Measurements from ENCODE around the gene PIGL. TPM values are rescaled to one million over a fixed set of nuclear protein-coding genes. Genes with fewer than 3 reads are reported as not detected.
A peak's percentile ranks its signal among the peaks of the same experiment; 100 is the strongest.
"Not testable (repeated sequence)": the region's sequence is repeated elsewhere in the genome, so short reads cannot be mapped to it uniquely, and the experiment has no call there.

PIGL gene
- total RNA-seq, 1 donor from 2014 or later: 31.1 TPM

GRCh38 chr17:16189791-16190348, 27.1 kb upstream of the PIGL start:
- FAIRE-seq: no peak
- Histone ChIP-seq H3K36me3 (ENCODE audit: control insufficient read depth, insufficient read depth, low read length) (peaks cover 1% of the 10 kb centered on the region), H3K27me3 (ENCODE audit: control insufficient read depth, insufficient read depth, low read length) (no peaks in the 10 kb centered on the region), H3K4me3 (ENCODE audit: low read depth, low read length) (no peak overlapping the region)
- peak; percentile 72 for DNase-seq (ENCODE audit: low read depth)
- TF ChIP-seq CTCF (IDR thresholded peaks at IDR 0.05; ENCODE audit: insufficient read depth, low read length, severe bottlenecking): no peak

GRCh38 chr17:16190703-16191360, 26.2 kb upstream of the PIGL start:
- FAIRE-seq: no peak
- peaks cover 1% of the 10 kb centered on the region for H3K36me3 ChIP-seq (ENCODE audit: control insufficient read depth, insufficient read depth, low read length)
- no peak overlapping the region for H3K4me3 ChIP-seq (ENCODE audit: low read depth, low read length)
- DNase-seq (ENCODE audit: low read depth): no peak
- no peak for TF ChIP-seq CTCF (IDR thresholded peaks at IDR 0.05; ENCODE audit: insufficient read depth, low read length, severe bottlenecking)
- no peaks in the 10 kb centered on the region for H3K27me3 ChIP-seq (ENCODE audit: control insufficient read depth, insufficient read depth, low read length)

GRCh38 chr17:16191604-16192003, 25.4 kb upstream of the PIGL start:
- no peaks in the 10 kb centered on the region for H3K36me3 ChIP-seq (ENCODE audit: control insufficient read depth, insufficient read depth, low read length)
- FAIRE-seq: no peak
- no peak for TF ChIP-seq CTCF (IDR thresholded peaks at IDR 0.05; ENCODE audit: insufficient read depth, low read length, severe bottlenecking)
- no peaks in the 10 kb centered on the region for H3K27me3 ChIP-seq (ENCODE audit: control insufficient read depth, insufficient read depth, low read length)
- no peak overlapping the region for H3K4me3 ChIP-seq (ENCODE audit: low read depth, low read length)
- no peak for DNase-seq (ENCODE audit: low read depth)

GRCh38 chr17:16194307-16194835, 22.6 kb upstream of the PIGL start:
- H3K27me3 ChIP-seq (ENCODE audit: control insufficient read depth, insufficient read depth, low read length); H3K36me3 ChIP-seq (ENCODE audit: control insufficient read depth, insufficient read depth, low read length); DNase-seq (ENCODE audit: low read depth); H3K4me3 ChIP-seq (ENCODE audit: low read depth, low read length); FAIRE-seq: not testable (repeated sequence)

- no peak for TF ChIP-seq CTCF (IDR thresholded peaks at IDR 0.05; ENCODE audit: insufficient read depth, low read length, severe bottlenecking)
- no peaks in the 10 kb centered on the region for H3K36me3 ChIP-seq (ENCODE audit: control insufficient read depth, insufficient read depth, low read length)
- no peak for DNase-seq (ENCODE audit: low read depth)
- H3K4me3 ChIP-seq (ENCODE audit: low read depth, low read length): no peak overlapping the region
- no peak for FAIRE-seq
- H3K27me3 ChIP-seq (ENCODE audit: control insufficient read depth, insufficient read depth, low read length): no peaks in the 10 kb centered on the region
Observed at GRCh38 chr17:16197276-16197675, 19.7 kb upstream of the PIGL start.

GRCh38 chr17:16199093-16199492, 17.9 kb upstream of the PIGL start:
- Histone ChIP-seq H3K4me3 (ENCODE audit: low read depth, low read length) (no peak overlapping the region), H3K36me3 (ENCODE audit: control insufficient read depth, insufficient read depth, low read length) (no peaks in the 10 kb centered on the region), H3K27me3 (ENCODE audit: control insufficient read depth, insufficient read depth, low read length) (no peaks in the 10 kb centered on the region)
- no peak for TF ChIP-seq CTCF (IDR thresholded peaks at IDR 0.05; ENCODE audit: insufficient read depth, low read length, severe bottlenecking)
- FAIRE-seq: no peak
- DNase-seq (ENCODE audit: low read depth): peak; percentile 26

- not testable (repeated sequence) for DNase-seq (ENCODE audit: low read depth); H3K36me3 ChIP-seq (ENCODE audit: control insufficient read depth, insufficient read depth, low read length); H3K4me3 ChIP-seq (ENCODE audit: low read depth, low read length); FAIRE-seq; H3K27me3 ChIP-seq (ENCODE audit: control insufficient read depth, insufficient read depth, low read length)
Observed at GRCh38 chr17:16201693-16202131, 15.3 kb upstream of the PIGL start.

GRCh38 chr17:16202554-16203500, 14.2 kb upstream of the PIGL start:
- not testable (repeated sequence) for H3K27me3 ChIP-seq (ENCODE audit: control insufficient read depth, insufficient read depth, low read length); DNase-seq (ENCODE audit: low read depth); H3K4me3 ChIP-seq (ENCODE audit: low read depth, low read length); H3K36me3 ChIP-seq (ENCODE audit: control insufficient read depth, insufficient read depth, low read length); FAIRE-seq
